Panc1 (cell line): ENCODE measurements around the gene MAD1L1.

Experiments
- CTCF ChIP-seq: fragments of 450-650 bp; IDR thresholded peaks from 2 replicates; pipeline ENCODE4 v1.5.1; 2017; ENCODE audit warnings: mild to moderate bottlenecking
- SIN3A ChIP-seq: IDR thresholded peaks from 2 replicates; pipeline ENCODE4 v1.6.1; 2012; ENCODE audit warnings: low read depth, mild to moderate bottlenecking, low read length, moderate library complexity, borderline replicate concordance; ENCODE audit not compliant: insufficient read depth

DNA sequence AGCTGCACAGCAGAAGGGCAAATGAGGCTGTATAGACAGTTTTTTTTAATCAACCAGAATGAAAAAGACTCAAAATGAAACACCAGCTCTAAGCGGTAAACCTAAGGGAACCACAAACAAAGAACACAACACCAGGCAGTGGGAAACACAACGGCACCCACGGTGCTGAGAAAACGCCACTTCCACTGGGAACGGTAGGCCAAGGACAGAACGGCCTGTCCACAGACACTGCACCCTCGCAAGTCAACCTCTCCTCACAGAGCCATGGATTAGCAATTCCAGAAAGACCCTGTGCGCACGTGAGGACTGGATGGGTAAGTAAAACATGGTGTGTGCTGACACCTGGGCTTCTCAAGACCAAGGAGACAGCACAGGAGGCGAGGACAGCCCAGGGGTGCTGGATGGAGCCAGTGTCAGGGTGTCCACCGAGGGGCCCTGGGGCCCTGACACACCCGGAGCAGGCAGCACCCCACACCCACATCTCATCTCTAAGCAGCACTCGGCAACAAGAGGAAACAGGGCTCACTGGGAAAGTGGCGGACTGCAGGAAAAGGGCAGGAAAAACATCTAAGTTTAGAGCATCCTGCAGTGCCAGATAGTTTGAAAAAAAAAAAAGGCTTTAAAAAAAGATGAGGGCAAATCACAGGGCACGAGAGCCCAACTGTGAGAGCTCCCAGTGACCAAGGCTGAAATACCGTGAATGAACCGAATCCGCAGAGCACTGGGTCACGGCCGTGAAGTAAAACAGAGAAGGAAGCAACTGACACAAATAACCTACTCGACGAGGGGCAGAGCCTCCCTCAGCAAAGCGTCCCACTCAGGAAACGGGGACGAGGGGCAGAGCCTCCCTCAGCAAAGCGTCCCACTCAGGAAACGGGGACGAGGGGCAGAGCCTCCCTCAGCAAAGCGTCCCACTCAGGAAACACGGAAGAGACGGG, 120.2 kb downstream of the MAD1L1 start:
- no peak for TF ChIP-seq SIN3A
- TF ChIP-seq CTCF = no peak
